NCI-H82 (cell line): ENCODE results near the gene MIP.
"Not testable (repeated sequence)": the region's sequence is repeated elsewhere in the genome, so short reads cannot be mapped to it uniquely, and the experiment has no call there.

ENCODE experiments used
- DNase-seq: peaks from one replicate; lab custom pipeline; 2025; lab: John Stamatoyannopoulos, UW

MIP gene

GRCh38 chr12:56468216-56469006 is 14.0 kb upstream of the MIP start, which contains the start of gene SPRYD4:
SPRYD4 (plus strand) TSS chr12:56468578; CDS start chr12:56468592, 14 bp downstream.
- peak; percentile 96 for DNase-seq

DNA sequence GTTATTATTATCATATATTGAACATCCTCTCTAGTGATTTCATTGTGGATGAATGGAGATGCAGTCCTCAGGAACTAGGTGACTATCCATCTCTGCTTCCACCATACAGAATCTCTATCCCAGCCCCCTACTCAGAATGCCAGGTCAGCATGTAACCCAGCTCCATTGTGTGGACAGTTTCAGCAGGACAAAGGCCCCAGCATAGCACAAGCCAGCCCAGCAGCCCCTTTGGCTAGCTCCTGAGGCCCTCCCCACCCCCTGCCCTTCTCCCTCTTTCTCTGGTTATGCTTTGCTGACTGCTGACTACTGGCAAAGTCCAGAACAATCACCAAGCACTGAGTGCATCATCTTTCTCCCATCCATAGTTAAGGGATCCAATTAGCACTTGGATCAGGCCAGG is 8.1 kb upstream of the MIP start:
- DNase-seq: peak; percentile 75

DNA sequence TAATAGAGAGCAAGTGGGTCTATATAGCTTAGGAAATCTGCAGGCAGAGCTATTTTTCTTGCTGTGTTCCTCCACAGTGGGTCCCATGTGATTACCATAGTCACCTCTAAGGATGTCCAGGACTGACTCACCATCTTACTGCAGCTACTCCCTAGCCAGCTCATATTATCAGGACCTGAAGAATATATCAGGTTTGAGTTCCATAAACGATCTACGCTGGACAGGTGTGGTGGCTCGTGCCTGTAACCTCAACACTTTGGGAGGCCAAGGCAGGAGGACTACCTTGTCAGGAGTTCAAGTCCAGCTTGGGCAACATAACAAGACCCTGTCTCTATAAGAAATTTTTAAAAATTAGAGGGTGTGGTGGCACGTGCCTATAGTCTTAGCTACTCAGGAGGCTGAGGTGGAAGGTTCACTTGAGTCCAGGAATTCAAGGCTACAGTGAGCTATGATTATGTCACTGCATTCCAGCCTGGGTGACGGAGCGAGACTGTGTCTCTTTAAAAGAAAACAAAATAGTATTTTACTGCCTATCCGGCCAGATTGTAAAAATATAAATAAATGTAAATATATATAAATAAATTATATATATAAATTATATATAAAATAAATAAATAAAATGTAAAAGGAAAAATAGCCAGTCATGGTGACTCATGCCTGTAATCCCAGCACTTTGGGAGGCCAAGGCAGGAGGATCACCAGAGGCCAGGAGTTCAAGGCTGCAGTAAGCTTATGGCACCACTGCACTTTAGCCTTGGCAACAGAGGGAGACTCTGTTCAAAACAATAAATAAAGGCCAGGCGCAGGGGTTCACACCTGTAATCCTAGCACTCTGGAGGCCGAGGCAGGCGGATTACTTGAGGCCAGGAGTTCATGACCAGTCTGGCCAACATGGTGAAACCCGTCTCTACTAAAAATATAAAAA is 7.0 kb upstream of the MIP start:
- no peak for DNase-seq

- DNase-seq: no peak
These were observed 3.4 kb upstream of the MIP start for GRCh38 chr12:56457817-56458216.

GRCh38 chr12:56451147-56451546 is 3.3 kb downstream of the MIP start:
- DNase-seq: no peak

GRCh38 chr12:56450241-56450640 is 4.2 kb downstream of the MIP start:
- DNase-seq: peak; percentile 97

DNA sequence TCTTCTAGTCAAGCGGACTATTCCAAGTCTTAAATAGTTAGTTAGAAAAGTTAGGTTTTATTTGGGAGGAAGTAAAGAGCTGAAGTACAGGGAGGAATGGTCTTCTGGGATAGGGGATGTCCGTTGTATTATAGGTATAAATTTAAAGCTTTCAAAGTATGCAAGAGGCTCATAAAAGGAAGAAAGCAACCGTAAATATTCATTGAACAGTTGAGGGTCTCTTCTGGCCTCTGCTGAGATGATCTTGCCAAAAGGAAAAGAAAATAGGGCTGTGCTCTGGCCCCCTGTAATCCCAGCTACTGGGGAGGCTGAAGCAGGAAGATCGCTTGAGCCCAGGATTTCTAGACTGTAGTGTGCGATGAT is 4.9 kb downstream of the MIP start:
- DNase-seq: peak; percentile 67

DNA sequence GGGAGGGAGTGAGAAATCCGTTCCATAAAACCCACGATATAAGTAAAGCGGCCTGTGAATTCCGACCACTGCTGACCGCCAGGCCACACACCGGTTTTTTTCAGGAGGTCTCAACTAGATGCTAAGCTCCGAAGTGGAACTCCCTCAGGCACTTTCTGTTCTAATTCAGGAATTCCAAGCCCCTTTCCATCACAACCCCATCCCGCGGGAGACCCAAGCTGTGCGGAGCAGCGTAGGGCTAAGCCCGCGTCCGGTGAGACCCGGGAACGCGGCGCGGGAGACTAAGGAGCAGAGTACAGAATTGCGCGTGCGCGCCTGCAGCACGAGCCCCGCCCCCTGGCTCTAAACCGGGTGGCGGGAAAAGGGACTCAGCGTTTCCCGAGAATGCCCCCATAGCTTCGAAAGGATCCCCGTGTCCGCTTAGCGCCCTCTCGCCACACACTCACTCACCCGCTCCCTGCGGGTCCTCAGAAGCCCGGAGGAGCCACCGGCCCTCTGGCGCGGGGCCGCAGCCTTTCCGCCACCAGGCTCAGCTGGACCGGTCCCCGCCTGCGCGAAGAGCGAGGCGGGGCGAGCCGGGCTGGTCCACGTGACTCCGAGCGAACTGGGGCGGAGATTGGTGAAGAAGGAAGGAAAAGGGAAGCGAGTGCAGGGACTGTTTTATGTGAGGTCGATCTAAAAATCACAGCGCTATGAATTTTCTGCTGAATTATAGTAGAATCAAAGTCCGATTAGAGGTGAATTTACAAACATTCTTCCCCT is 5.4 kb downstream of the MIP start, which contains the start of gene TIMELESS:
Gene TIMELESS, minus strand, starts transcription at position 567 of the 762 bp plus-strand sequence. CDS start 15,256 bp downstream, outside the sequence.
- DNase-seq: peak; percentile 96

DNA sequence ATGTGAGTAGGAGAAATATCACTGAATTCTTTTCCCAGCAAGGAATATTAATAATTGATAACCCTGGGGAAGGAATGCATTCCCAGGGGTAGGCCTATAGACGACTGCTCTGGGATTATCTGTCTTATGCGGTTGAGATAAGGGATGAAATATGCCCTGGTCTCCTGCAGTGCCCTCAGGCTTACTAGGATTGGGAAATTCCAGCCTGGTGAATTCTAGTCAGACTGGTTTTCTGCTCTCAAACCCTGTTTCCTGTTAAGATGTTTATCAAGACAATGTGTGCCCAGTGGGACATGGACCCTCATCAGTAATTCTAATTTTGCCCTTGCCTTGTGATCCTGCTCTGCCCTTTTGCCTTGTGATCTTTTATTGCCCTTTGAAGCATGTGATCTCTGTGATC is 11.2 kb downstream of the MIP start:
- DNase-seq: not testable (repeated sequence)

- no peak for DNase-seq
These were observed 16.9 kb downstream of the MIP start for GRCh38 chr12:56437430-56438176.

DNA sequence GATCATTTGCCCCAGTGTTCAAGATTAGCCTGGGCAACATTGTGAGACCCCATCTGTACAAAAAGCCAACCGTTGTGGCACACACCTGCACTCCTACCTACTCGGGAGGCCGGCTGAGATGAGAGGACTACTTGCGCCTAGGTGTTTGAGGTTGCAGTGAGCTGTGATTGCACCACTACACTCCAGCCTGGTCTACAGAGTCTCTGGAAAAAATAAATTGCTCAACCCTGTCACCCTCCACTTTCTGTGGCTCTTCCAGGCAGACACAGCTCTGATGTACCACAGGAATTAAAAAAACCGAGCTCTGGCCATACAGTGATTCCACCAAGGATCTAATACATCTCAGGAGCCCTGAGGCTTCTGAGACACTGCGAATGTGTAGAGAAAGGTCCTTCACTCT is 19.6 kb downstream of the MIP start:
- no peak for DNase-seq

DNA sequence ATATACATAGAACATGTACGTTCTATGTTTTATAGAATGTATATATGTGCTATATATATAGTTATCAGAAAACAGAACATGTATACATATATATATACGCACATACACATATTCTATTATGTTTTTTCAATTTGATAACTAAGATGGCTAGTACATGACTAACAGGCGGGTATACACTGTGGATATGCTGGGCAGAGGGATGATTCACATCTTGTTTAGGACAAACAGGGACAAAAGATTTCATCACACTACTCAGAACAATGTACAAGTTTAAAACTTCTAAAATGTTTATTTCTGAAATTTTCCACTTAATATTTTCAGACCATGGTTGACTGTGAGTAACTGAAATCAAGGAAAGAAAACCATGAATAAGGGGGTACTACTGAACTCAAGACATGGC is 22.6 kb downstream of the MIP start:
- no peak for DNase-seq

DNA sequence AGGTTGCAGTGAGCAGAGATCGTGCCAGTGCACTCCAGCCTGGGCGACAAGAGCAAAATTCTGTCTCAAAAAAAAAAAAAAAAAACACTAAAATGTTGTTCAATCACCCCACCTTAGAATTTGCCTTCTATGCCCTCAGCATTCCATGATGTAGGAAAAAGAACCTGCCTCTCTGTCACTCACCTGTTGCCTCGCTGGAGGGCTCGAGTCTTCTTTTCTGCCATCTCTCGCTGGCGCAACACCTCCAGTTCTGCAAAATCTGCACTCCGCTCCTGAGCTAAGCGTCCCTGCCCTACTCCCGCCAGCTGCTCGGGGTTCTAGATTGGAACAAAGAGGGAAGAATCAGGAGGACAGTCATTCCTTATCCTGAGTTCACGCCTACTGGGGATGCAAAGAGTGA is 23.2 kb downstream of the MIP start:
- DNase-seq: no peak

DNA sequence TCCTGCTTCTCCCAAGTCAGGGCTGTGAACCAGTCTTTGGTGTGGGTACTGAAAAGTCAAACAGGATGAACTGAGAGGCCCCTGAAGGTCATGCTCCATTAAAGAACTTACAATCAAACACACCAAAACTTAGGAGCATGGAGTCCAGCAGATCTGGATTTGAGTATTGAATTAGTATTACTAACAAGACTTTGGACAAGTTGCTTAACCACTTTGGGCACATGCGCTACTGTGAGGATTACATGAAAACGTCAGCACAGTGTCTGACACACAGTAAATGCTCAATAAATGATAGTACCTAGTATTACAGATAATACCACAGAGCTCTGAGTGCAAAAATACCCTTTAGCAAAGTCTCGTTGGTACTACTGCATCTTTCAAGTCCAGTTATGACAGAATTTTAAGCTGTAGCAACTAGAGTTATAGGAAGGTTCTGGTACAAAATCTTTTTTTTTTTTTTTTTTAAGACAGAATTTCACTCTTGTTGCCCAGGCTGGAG is 28.5 kb downstream of the MIP start:
- no peak for DNase-seq

DNA sequence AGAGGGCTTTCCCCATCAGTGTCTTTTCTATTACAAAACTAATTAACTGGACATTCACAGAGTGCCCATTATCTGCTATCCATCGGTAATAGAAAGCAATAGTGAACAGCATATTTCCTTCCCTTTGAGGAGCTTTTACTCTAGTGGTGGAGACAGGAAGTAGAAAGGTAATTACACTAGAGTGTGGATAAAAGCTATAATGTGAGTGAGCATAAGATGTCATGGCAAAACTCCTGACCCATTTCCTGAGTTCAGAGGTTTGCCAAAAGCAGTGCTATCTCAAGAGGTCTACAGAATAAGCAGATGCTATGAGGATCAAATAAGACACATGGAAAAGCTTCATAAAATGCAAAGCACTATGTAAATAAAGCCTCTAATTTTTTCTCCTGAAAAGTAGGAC is 29.3 kb downstream of the MIP start:
- no peak for DNase-seq

GRCh38 chr12:56420411-56420810 is 34.0 kb downstream of the MIP start:
- no peak for DNase-seq

DNA sequence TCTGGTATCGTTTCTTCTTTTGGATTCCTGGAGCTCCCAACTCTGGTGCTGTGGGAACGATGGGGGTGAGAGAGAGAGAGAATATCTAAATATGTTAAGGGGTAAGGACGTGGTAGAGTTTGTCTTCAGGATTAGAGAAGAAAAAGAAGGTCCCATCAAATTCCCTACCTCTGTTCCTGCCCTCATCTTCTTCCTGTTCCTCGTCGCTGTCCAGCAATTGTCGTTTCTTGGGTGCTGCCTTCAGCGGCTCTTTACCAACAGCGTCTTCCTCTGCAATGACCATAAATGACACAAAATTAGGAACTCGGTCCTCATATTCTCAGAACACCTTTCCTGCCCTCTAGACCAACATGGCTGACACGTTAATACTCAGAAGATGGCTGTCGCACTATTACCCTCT is 36.7 kb downstream of the MIP start:
- no peak for DNase-seq

DNA sequence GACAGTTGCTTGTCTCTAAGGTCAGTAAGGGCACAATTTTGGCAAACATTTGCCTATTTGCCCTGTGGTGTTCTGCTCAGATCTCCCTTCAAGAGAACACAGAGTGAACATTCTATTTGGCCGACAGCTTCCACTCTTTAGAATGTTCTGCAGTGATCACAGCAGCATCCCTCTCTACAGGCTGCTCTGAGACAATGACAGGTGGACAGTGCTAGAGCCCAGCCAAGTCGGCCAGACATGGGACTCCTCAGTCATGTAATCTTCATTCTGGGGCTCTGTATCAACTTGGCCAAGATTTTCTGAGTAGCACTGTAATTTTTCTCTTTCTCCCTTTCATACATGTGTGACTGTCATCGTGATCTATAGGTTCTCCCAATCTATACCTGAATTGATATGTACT is 40.1 kb downstream of the MIP start:
- no peak for DNase-seq

DNA sequence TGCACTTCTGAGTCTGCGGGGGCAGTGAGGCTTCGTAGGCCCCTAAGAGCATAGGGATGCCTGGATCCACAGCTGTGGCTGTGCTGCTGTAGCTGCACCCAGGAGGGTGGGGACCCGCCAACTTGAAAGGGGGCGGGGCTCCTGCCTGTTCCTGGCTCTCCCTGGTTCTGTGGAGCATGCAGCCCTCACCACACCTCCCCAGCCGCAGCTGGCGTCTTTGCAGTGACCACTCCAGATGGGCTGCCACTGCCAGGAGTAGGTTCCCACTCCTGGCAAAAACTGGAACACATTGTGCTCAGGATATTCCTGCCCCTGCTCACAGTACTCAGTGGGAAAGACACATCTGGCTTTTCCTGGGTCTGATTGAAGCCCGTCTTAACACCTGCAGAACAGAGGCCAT is 41.1 kb downstream of the MIP start:
- DNase-seq: peak; percentile 29

- no peak for DNase-seq
These were observed 42.4 kb downstream of the MIP start for GRCh38 chr12:56411781-56412639.
